Duodenal mucosa (tissue), 2 donors: ENCODE measurements around the gene IL13.
"Not testable (repeated sequence)": the region's sequence is repeated elsewhere in the genome, so short reads cannot be mapped to it uniquely, and the experiment has no call there.

Experiments
- H3K27ac ChIP-seq: one replicate; pipeline ENCODE4 v1.7.0; 2013; ENCODE audit warnings: low read depth, low read length
- H3K27me3 ChIP-seq, 2 donors: one replicate each; pipeline ENCODE4 v1.7.0; 2013; ENCODE audit warnings: low read length in 2 of 2, control low read depth in 1 of 2; ENCODE audit not compliant: insufficient read depth in 2 of 2, control insufficient read depth in 1 of 2
- H3K36me3 ChIP-seq, 2 donors: one replicate each; pipeline ENCODE4 v1.7.0; 2013; ENCODE audit warnings: low read length in 2 of 2, control low read depth in 1 of 2; ENCODE audit not compliant: insufficient read depth in 2 of 2, control insufficient read depth in 1 of 2
- H3K4me1 ChIP-seq, 2 donors: one replicate each; pipeline ENCODE4 v1.7.0; 2013; ENCODE audit warnings: low read length in 2 of 2, control low read depth in 1 of 2; ENCODE audit not compliant: insufficient read depth in 2 of 2, control insufficient read depth in 1 of 2
- H3K4me3 ChIP-seq, 2 donors: one replicate each; pipeline ENCODE4 v1.7.0; 2013; ENCODE audit warnings: low read length in 2 of 2, low read depth in 1 of 2
- H3K9ac ChIP-seq, 2 donors: one replicate each; pipeline ENCODE4 v1.7.0; 2013; ENCODE audit warnings: low read length in 2 of 2, low read depth in 1 of 2
- H3K9me3 ChIP-seq, 2 donors: one replicate each; pipeline ENCODE4 v1.7.0; 2013; ENCODE audit warnings: low read length in 2 of 2, control low read depth in 1 of 2; ENCODE audit not compliant: control insufficient read depth in 1 of 2

Gene IL13

GRCh38 chr5:132657676-132658380, at the start of gene IL13:
Gene IL13, plus strand, starts transcription at chr5:132658173. Its CDS starts 14 bp downstream, at chr5:132658187.
- no peaks in the 10 kb centered on the region for H3K9me3 ChIP-seq

GRCh38 chr5:132611965-132612364, 46.0 kb upstream of the IL13 start:
- no peak overlapping the region for H3K9ac ChIP-seq
- H3K9me3 ChIP-seq = no peaks in the 10 kb centered on the region
- H3K4me1 ChIP-seq = no peaks in the 10 kb centered on the region
- no peak overlapping the region for H3K27ac ChIP-seq
- H3K4me3 ChIP-seq = no peak overlapping the region
- H3K27me3 ChIP-seq = no peaks in the 10 kb centered on the region
- H3K36me3 ChIP-seq = peaks cover 21 to 65% of the 10 kb centered on the region in 2 donors

More at GRCh38 chr5:132657676-132658380, at the start of gene IL13:
- no peak within 1 kb of the TSS for H3K4me3 ChIP-seq
- peaks cover 7 to 8% of the 10 kb centered on the region in 2 donors for H3K27me3 ChIP-seq
- H3K27ac ChIP-seq = no peak within 1 kb of the TSS
- H3K36me3 ChIP-seq = no peaks in the 10 kb centered on the region
- no peak within 1 kb of the TSS for H3K9ac ChIP-seq
- H3K4me1 ChIP-seq = peaks cover under 1 to 13% of the 10 kb centered on the region in 2 donors

- Histone ChIP-seq H3K4me3 (no peak overlapping the region), H3K27me3 (no peaks in the 10 kb centered on the region), H3K27ac (no peak overlapping the region), H3K9me3 (no peaks in the 10 kb centered on the region), H3K9ac (no peak overlapping the region), H3K36me3 (peaks cover 17 to 69% of the 10 kb centered on the region in 2 donors), H3K4me1 (no peaks in the 10 kb centered on the region)
Measured at GRCh38 chr5:132612846-132613245, 45.1 kb upstream of the IL13 start.

GRCh38 chr5:132621699-132622098, 36.3 kb upstream of the IL13 start:
- H3K4me1 ChIP-seq = no peaks in the 10 kb centered on the region
- H3K4me3 ChIP-seq = no peak overlapping the region
- no peaks in the 10 kb centered on the region for H3K27me3 ChIP-seq
- H3K9me3 ChIP-seq = no peaks in the 10 kb centered on the region
- no peak overlapping the region for H3K9ac ChIP-seq
- peaks cover 8 to 36% of the 10 kb centered on the region in 2 donors for H3K36me3 ChIP-seq
- H3K27ac ChIP-seq = no peak overlapping the region

GRCh38 chr5:132622608-132623007, 35.4 kb upstream of the IL13 start:
- no peak overlapping the region for H3K27ac ChIP-seq
- H3K4me3 ChIP-seq = no peak overlapping the region
- H3K27me3 ChIP-seq = no peaks in the 10 kb centered on the region
- H3K9me3 ChIP-seq = no peaks in the 10 kb centered on the region
- H3K9ac ChIP-seq = no peak overlapping the region
- no peaks in the 10 kb centered on the region for H3K4me1 ChIP-seq
- H3K36me3 ChIP-seq = peaks cover 8 to 30% of the 10 kb centered on the region in 2 donors

- Histone ChIP-seq H3K27ac (no peak overlapping the region), H3K9me3 (no peaks in the 10 kb centered on the region), H3K4me3 (no peak overlapping the region), H3K27me3 (no peaks in the 10 kb centered on the region), H3K36me3 (peaks cover 6 to 29% of the 10 kb centered on the region in 2 donors), H3K9ac (no peak overlapping the region), H3K4me1 (no peaks in the 10 kb centered on the region)
Measured at GRCh38 chr5:132627470-132627869, 30.5 kb upstream of the IL13 start.

GRCh38 chr5:132628814-132629213, 29.2 kb upstream of the IL13 start:
- no peak overlapping the region for H3K9ac ChIP-seq
- no peaks in the 10 kb centered on the region for H3K27me3 ChIP-seq
- no peak overlapping the region for H3K27ac ChIP-seq
- no peaks in the 10 kb centered on the region for H3K9me3 ChIP-seq
- no peak overlapping the region for H3K4me3 ChIP-seq
- peaks cover 6 to 29% of the 10 kb centered on the region in 2 donors for H3K36me3 ChIP-seq
- H3K4me1 ChIP-seq = no peaks in the 10 kb centered on the region

GRCh38 chr5:132629230-132629944, 28.6 kb upstream of the IL13 start:
- Histone ChIP-seq H3K4me3 (no peak overlapping the region), H3K9me3 (no peaks in the 10 kb centered on the region), H3K4me1 (no peaks in the 10 kb centered on the region), H3K27ac (no peak overlapping the region), H3K36me3 (peaks cover 6 to 29% of the 10 kb centered on the region in 2 donors), H3K9ac (no peak overlapping the region), H3K27me3 (no peaks in the 10 kb centered on the region)

- peaks cover 18 to 43% of the 10 kb centered on the region in 2 donors for H3K36me3 ChIP-seq
- not testable (repeated sequence) for H3K27ac ChIP-seq, H3K9me3 ChIP-seq, H3K4me1 ChIP-seq, H3K9ac ChIP-seq, H3K27me3 ChIP-seq, H3K4me3 ChIP-seq
Measured at GRCh38 chr5:132633587-132633986, 24.4 kb upstream of the IL13 start.

GRCh38 chr5:132635873-132636272, 22.1 kb upstream of the IL13 start:
- peaks cover 20 to 47% of the 10 kb centered on the region in 2 donors for H3K36me3 ChIP-seq
- H3K27me3 ChIP-seq = no peaks in the 10 kb centered on the region
- no peak overlapping the region for H3K27ac ChIP-seq
- H3K4me3 ChIP-seq = no peak overlapping the region
- H3K9me3 ChIP-seq = no peaks in the 10 kb centered on the region
- H3K4me1 ChIP-seq = no peaks in the 10 kb centered on the region
- H3K9ac ChIP-seq = no peak overlapping the region
